NT2/D1 (cell line): Measurements from ENCODE around the gene TCEAL9.
"Not testable (repeated sequence)": the region's sequence is repeated elsewhere in the genome, so short reads cannot be mapped to it uniquely, and the experiment has no call there.

Experiments used
- DNase-seq: peaks from one replicate; pipeline ENCODE4 v3.0.0-alpha.2; 2011; ENCODE audit warnings: low read depth, low spot score
- H3K27me3 ChIP-seq: 2 replicates; pipeline ENCODE4 v1.6.0; 2011; ENCODE audit warnings: mild to moderate bottlenecking; ENCODE audit not compliant: insufficient read length, insufficient read depth
- H3K36me3 ChIP-seq: 2 replicates; pipeline ENCODE4 v1.6.1; 2011; ENCODE audit warnings: mild to moderate bottlenecking, low read length, mixed read lengths; ENCODE audit not compliant: insufficient read depth, insufficient read length
- H3K4me1 ChIP-seq: 2 replicates; pipeline ENCODE4 v1.5.1; 2011; ENCODE audit not compliant: insufficient read depth, insufficient read length
- H3K4me3 ChIP-seq: 2 replicates; pipeline ENCODE4 v1.5.1; 2011; ENCODE audit warnings: low read depth; ENCODE audit not compliant: insufficient read length
- H3K9ac ChIP-seq: 2 replicates; pipeline ENCODE4 v1.6.0; 2011; ENCODE audit warnings: low read depth; ENCODE audit not compliant: insufficient read length
- H3K9me3 ChIP-seq: 2 replicates; pipeline ENCODE4 v1.5.1; 2011; ENCODE audit warnings: mild to moderate bottlenecking, low read length; ENCODE audit not compliant: insufficient read depth
- SUZ12 ChIP-seq: IDR thresholded peaks from 2 replicates; pipeline ENCODE4 v1.6.1; 2011; ENCODE audit not compliant: insufficient read length, insufficient read depth; ENCODE audit errors: extremely low read depth
- YY1 ChIP-seq: IDR thresholded peaks from 2 replicates; pipeline ENCODE4 v1.6.1; 2011; ENCODE audit not compliant: insufficient read length, insufficient read depth
- ZNF274 ChIP-seq: IDR thresholded peaks from 2 replicates; pipeline ENCODE4 v1.6.1; 2011; ENCODE audit warnings: mild to moderate bottlenecking, low read depth, low read length

The TCEAL9 gene

DNA sequence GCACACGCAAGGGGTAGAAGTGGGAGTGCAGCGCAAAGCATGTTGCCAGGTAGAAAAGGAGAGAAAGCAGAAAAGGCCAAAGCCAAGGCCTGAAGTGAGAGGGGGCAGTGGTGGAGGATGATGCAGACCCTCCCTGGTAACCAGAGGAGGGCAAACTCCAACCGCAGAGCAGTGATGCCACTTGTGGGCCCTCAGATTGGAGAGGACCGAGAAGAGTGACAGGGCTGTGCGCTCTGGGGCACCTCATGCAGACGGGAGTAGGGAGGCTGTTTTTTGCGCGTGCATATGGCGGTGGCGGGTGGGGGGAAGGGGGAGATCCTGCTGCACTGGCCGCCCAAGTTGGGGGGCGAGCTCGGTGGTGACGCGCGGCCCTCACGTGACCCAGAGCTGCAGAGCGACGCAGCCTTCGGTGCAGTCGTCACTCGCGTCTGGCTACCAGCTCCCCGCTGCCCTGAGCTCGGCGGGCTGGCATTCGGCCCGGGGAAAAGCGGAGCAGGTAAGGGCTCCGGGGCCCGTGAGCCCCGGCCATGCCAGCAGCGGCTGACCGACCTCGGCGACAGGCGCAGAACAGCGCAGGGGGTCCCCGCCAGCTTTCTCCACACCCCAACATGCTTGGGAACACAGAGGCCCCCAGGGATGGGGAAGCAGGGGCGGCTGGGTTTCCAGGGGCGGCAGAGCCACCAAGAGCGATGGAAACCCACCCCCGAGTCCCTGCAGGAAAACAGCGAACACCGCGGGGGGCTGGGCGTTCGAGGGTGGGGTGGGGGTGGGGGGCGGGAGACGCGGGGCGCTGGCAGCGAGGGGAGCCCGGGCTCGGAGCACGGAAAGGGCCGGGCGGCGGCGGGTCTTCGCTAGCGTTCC is 20.0 kb downstream of the TCEAL9 start, which contains the start of gene BEX3:
TSS of gene BEX3 (plus strand) at position 421 of the 861 bp plus-strand sequence. CDS start 984 bp downstream, outside the sequence.
- no peaks in the 10 kb centered on the region for H3K4me1 ChIP-seq
- H3K4me3 ChIP-seq, result peak within 1 kb of the TSS; percentile 91
- TF ChIP-seq ZNF274 (no peak), YY1 (no peak), SUZ12 (no peak)
- H3K27me3 ChIP-seq, result no peaks in the 10 kb centered on the region
- H3K9ac ChIP-seq, result peak within 1 kb of the TSS; percentile 92
- peak; percentile 63 for DNase-seq
- peaks cover 4% of the 10 kb centered on the region for H3K9me3 ChIP-seq
- peaks cover 35% of the 10 kb centered on the region for H3K36me3 ChIP-seq

DNA sequence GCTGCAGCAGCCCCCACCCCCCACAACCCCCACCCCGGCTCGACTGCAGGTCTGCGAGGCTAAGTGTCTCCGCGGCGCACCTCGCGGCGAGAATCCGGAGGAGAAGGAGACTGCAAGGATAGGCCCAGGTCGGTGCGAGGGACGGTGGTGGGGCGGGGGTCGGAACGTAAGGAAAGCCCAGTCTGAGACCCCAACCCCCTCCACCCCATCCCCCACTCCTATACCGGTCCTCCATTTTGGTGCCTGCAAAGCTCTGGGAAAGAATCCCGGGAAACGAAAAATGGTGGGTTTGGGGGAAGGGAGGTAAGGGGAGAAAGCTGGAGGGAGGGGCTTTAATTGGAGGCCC is 20.6 kb downstream of the TCEAL9 start:
- TF ChIP-seq SUZ12 (no peak), YY1 (peak; percentile 48)
- DNase-seq, result no peak
- Histone ChIP-seq H3K36me3 (peaks cover 35% of the 10 kb centered on the region), H3K4me3 (peak overlapping the region; percentile 60), H3K4me1 (no peaks in the 10 kb centered on the region), H3K9me3 (peaks cover 4% of the 10 kb centered on the region), H3K27me3 (no peaks in the 10 kb centered on the region), H3K9ac (peak overlapping the region; percentile 92)

DNA sequence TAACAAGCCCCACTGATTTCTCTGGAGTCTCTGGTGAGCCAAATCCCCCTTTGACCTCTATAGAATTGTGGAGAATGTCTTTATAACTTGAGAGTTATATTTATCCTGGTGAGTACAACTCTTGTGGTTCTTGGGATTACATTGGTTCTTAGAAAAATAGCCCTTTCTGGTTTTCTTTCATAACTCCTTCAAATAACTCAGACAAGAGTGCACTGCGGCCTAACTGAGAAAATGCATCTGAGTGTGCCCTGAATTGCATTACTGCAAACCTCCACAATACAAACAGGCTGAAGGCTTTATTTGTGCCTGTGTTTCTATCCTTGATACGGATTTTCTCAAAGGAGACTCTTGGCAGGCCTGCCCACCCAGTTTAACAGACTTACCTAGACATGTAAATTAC is 22.7 kb downstream of the TCEAL9 start:
- Histone ChIP-seq H3K9ac (no peak overlapping the region), H3K4me1 (no peaks in the 10 kb centered on the region), H3K36me3 (peaks cover 38% of the 10 kb centered on the region), H3K9me3 (peaks cover 4% of the 10 kb centered on the region), H3K27me3 (no peaks in the 10 kb centered on the region), H3K4me3 (no peak overlapping the region)
- no peak for DNase-seq
- TF ChIP-seq ZNF274 (no peak), SUZ12 (no peak), YY1 (no peak)

DNA sequence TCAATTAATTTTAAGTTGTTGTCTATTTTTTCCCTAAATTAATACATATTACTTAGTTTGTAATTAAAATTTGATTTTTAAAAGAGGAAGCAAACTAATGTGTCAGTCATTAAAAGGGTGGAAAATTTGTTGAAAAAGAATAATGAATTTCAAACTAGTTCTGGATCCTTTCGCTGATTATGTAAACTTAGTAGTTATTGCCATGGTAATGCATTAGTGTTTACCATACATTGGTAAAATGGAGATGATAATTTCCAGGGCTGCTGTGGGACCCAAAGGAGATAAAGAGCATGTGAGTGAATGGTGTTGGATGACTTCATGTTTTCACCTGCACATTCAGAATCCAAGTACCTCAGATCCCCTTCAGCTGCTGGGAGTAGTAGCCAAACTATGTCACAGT is 26.6 kb downstream of the TCEAL9 start:
- TF ChIP-seq SUZ12 (no peak), ZNF274 (no peak), YY1 (no peak)
- DNase-seq, result no peak
- no peak overlapping the region for H3K4me3 ChIP-seq
- H3K4me1 ChIP-seq, result no peaks in the 10 kb centered on the region
- H3K36me3 ChIP-seq, result peaks cover 30% of the 10 kb centered on the region
- no peaks in the 10 kb centered on the region for H3K27me3 ChIP-seq
- H3K9ac ChIP-seq, result no peak overlapping the region
- H3K9me3 ChIP-seq, result peaks cover 4% of the 10 kb centered on the region

DNA sequence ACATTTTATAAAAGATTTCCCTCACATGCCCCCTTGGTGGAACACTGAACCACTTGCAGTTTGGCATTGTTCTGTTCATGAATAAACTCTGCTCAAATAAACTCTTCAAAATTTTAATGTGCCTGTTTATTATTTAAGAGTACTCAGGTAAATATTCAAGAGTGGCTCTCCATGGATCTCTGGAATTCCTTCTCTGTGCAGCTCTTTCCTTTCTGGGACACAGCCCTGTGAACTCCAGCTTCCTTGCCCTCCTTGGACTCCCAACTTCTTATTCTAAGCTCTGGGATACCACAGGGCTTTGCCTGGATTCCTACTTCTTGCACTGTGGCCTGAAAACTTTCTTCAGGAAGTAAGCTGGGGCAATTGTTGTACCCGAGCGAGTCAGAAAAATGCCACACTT is 28.4 kb downstream of the TCEAL9 start:
- DNase-seq, result no peak
- Histone ChIP-seq H3K4me1 (no peaks in the 10 kb centered on the region), H3K4me3 (no peak overlapping the region), H3K36me3 (peaks cover 12% of the 10 kb centered on the region), H3K27me3 (no peaks in the 10 kb centered on the region), H3K9me3 (peaks cover 4% of the 10 kb centered on the region), H3K9ac (no peak overlapping the region)
- TF ChIP-seq YY1, result no peak
- TF ChIP-seq ZNF274, result no peak
- no peak for TF ChIP-seq SUZ12

DNA sequence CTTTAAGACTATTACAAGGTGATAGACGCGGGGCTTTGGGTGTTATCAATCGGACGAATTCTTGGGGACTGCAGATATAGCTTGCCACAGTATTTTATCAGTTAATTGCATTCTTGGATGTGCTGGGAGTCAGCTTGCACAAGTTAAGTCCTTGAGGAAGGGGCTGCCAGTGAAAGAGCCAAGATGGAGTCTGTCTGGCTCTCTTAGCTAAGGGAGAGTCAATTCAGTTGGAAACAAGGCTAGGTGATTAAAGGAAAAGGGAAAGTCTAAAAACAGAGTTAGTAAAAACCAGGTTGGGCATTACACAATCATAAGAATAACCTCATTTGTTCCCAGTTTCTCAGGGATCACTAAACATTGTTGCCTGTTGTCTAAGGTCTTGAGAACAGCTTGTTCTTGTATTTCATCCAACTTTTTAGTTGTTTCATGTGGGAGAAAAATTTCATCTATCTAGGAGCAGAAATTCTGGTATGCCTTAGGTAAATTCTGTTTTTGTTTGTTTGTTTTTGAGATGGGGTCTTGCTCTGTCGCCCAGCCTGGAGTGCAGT is 29.1 kb downstream of the TCEAL9 start:
- H3K36me3 ChIP-seq, DNase-seq, H3K27me3 ChIP-seq, H3K4me1 ChIP-seq, H3K4me3 ChIP-seq, H3K9ac ChIP-seq, H3K9me3 ChIP-seq: not testable (repeated sequence)

DNA sequence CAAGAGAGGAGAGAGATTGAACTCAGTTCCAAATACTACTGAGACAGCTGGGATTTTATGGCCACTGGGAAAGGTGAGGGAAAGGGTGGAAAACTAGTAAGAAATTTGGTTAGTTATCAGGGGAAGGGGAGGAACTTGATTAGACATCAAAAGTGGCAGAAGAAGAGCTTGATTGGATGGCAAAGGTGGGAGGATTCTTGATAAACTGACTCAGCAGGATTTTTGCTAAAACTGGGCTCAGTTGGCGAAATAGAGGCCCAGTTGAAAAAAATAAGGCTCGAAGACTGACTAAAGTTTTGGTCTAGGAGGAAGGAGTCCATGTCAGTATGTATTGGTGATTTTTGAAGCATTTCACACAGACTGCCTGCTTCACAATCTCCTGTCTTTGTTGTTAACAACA is 30.0 kb downstream of the TCEAL9 start:
- TF ChIP-seq ZNF274, result no peak
- TF ChIP-seq SUZ12, result no peak
- TF ChIP-seq YY1, result no peak
- no peak overlapping the region for H3K4me3 ChIP-seq
- H3K9ac ChIP-seq, result no peak overlapping the region

DNA sequence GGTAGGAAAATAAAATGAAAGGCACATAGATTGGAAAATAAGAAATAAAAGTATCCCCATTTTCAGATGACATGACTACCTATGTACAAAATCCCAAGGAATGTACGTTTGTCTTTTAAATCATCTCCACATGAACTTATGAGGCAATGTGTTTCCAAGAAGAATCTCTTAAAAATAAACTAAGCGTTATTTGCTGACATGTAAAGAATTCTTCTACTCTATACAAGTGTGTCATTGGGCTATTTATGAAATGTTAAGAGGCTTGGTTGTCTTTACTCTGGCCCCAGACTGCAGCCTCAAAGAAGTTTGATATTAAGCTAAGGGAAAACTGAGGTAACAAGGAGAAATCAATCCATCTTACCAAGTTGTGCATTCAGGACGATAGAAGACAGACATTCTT is 37.2 kb downstream of the TCEAL9 start:
- TF ChIP-seq ZNF274 (no peak), YY1 (no peak), SUZ12 (no peak)
- H3K4me3 ChIP-seq, result no peak overlapping the region
- DNase-seq, result no peak
- no peak overlapping the region for H3K9ac ChIP-seq
- no peaks in the 10 kb centered on the region for H3K9me3 ChIP-seq
- no peaks in the 10 kb centered on the region for H3K36me3 ChIP-seq
- no peaks in the 10 kb centered on the region for H3K27me3 ChIP-seq
- no peaks in the 10 kb centered on the region for H3K4me1 ChIP-seq

More for the DNA sequence above, 30.0 kb downstream of the TCEAL9 start:
- H3K36me3 ChIP-seq, result peaks cover 3% of the 10 kb centered on the region
- H3K27me3 ChIP-seq, result no peaks in the 10 kb centered on the region
- H3K9me3 ChIP-seq, result no peaks in the 10 kb centered on the region
- DNase-seq, result no peak
- H3K4me1 ChIP-seq, result no peaks in the 10 kb centered on the region
